ENCODE measurements around the gene YIPF2. TPM values are rescaled to one million over a fixed set of nuclear protein-coding genes. Genes with fewer than 3 reads are reported as not detected.
"Not testable (repeated sequence)": the region's sequence is repeated elsewhere in the genome, so short reads cannot be mapped to it uniquely, and the experiment has no call there.

YIPF2 gene
- total RNA-seq, 1 donor: 68.7 TPM

- DNase-seq (ENCODE audit: low read depth): no peak
- no peak for TF ChIP-seq CTCF (IDR thresholded peaks at IDR 0.05; ENCODE audit: insufficient read depth, low read length)
- no peak overlapping the region for H3K4me3 ChIP-seq (ENCODE audit: low read depth, low read length)
Measured at GRCh38 chr19:10878253-10878652, 50.2 kb downstream of the YIPF2 start.

- not testable (repeated sequence) for H3K4me3 ChIP-seq (ENCODE audit: low read depth, low read length); DNase-seq (ENCODE audit: low read depth)
Measured at GRCh38 chr19:10877608-10878007, 50.8 kb downstream of the YIPF2 start.

DNA sequence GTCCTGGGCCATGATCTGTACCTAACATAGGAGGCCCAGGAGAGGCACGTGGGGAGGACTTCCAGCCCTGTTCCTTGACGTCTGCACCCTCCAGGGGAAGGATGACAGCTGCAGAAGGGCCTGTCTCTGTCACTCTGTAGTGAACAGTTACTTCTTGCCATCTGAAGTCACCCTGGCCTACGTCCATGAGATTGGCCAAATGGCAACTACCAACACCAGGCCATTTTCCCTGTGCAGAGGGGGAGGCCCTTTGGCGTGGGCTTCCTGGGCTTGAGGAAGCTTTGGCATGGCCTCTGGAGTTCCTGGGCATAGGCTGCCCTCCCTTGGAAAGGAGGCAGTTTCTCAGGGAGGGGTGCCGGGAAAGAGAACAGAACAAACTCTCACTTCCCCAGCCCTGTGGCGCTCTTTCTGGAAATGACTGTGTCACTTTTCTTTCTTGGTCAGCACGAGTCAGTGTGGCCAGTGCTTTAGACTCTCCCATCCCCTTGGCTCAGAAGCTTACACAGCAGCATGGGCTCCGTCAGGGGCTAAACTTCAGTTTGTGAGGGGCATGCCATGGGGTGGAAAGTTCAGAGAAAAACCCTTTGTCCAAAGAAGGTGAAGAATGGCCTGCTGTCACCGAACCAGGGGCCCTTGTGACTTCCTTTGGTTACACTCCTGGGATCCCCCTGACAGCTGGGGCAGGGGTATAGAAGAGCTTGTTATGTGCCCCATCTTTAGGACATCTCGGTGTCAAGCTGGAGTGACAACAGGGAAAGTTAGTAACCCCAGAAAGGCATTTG, 51.8 kb downstream of the YIPF2 start:
- no peak for TF ChIP-seq CTCF (IDR thresholded peaks at IDR 0.05; ENCODE audit: insufficient read depth, low read length)
- no peak overlapping the region for H3K4me3 ChIP-seq (ENCODE audit: low read depth, low read length)
- DNase-seq (ENCODE audit: low read depth): no peak

DNA sequence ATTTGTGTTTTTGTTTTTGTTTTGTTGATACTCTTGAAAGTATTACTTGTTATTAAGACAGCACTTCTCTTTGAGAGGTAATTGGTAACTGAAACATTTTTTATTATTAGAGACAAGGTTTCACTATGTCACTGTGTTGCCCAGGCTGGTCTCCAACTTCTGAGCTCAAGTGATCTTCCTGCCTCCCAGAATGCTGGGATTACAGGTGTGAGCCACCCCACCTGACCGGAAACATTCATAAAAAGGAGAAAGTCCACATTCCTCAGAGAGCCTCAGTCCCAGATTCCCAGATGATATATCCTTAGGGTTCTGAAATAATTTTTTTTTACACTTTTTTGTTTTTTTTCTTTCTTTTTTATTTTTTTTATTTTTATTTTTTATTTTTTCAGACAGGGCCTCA, 54.4 kb downstream of the YIPF2 start:
- no peak for TF ChIP-seq CTCF (IDR thresholded peaks at IDR 0.05; ENCODE audit: insufficient read depth, low read length)
- no peak for DNase-seq (ENCODE audit: low read depth)
- H3K4me3 ChIP-seq (ENCODE audit: low read depth, low read length): no peak overlapping the region

- peak; percentile 22 for DNase-seq (ENCODE audit: low read depth)
- peak overlapping the region; percentile 92 for H3K4me3 ChIP-seq (ENCODE audit: low read depth, low read length)
- no peak for TF ChIP-seq CTCF (IDR thresholded peaks at IDR 0.05; ENCODE audit: insufficient read depth, low read length)
Measured at GRCh38 chr19:10872546-10873107, 55.8 kb downstream of the YIPF2 start.

Other genes starting within 250 kb of the YIPF2 start
- 17.7 and 21.1 TPM in 2 replicates for gene QTRT1, start 227.2 kb downstream of the YIPF2 start, total RNA-seq (ENCODE audit: low replicate concordance)
- 44.6 and 83.2 TPM in 2 replicates for gene DNM2, start 210.6 kb downstream of the YIPF2 start, total RNA-seq (ENCODE audit: low replicate concordance)
- 30.2 and 44.3 TPM in 2 replicates for gene TMED1, start 92.4 kb downstream of the YIPF2 start, total RNA-seq (ENCODE audit: low replicate concordance)
- 0.41 and 0.81 TPM in 2 replicates for gene C19orf38, start 80.2 kb downstream of the YIPF2 start, total RNA-seq (ENCODE audit: low replicate concordance)
- gene CARM1, start 57.1 kb downstream of the YIPF2 start, total RNA-seq (ENCODE audit: low replicate concordance): 16.4 and 39.6 TPM in 2 replicates
- gene TIMM29, start 172 bp upstream of the YIPF2 start, total RNA-seq (ENCODE audit: low replicate concordance): 18.4 and 41.5 TPM in 2 replicates
- 46.5 and 63.8 TPM in 2 replicates for gene SMARCA4, start 32.4 kb upstream of the YIPF2 start, total RNA-seq (ENCODE audit: low replicate concordance)
- 116 and 217 TPM in 2 replicates for gene LDLR, start 160.8 kb upstream of the YIPF2 start, total RNA-seq (ENCODE audit: low replicate concordance)
- 8.9 and 49.0 TPM in 2 replicates for gene SPC24, start 227.1 kb upstream of the YIPF2 start, total RNA-seq (ENCODE audit: low replicate concordance)

All from fibroblast of the aortic adventitia (primary cell).